GM21723 (cell line): ENCODE measurements around the gene GAD2.

Experiments
- ATAC-seq: cut with Tn5 transposase; IDR thresholded peaks from one replicate; pipeline ENCODE4 v1.9.1; 2021; ENCODE audit warnings: mild to moderate bottlenecking, moderate library complexity; ENCODE audit not compliant: unreplicated experiment

The GAD2 gene

GRCh38 chr10:26216585-26217395 lies at the start of gene GAD2:
Gene GAD2, plus strand, starts transcription at chr10:26216774. Its CDS starts 36 bp downstream, at chr10:26216810.
- ATAC-seq, result no peak

GRCh38 chr10:26169466-26169865 lies 47.1 kb upstream of the GAD2 start:
- ATAC-seq, result no peak

- no peak for ATAC-seq
Measured at GRCh38 chr10:26172131-26172530, 44.4 kb upstream of the GAD2 start.

- ATAC-seq, result no peak
Measured at GRCh38 chr10:26173837-26174236, 42.7 kb upstream of the GAD2 start.

- no peak for ATAC-seq
Measured at GRCh38 chr10:26177341-26177740, 39.2 kb upstream of the GAD2 start.

- no peak for ATAC-seq
Measured at GRCh38 chr10:26194275-26194674, 22.3 kb upstream of the GAD2 start.

- ATAC-seq, result no peak
Measured at GRCh38 chr10:26197248-26197647, 19.3 kb upstream of the GAD2 start.

GRCh38 chr10:26198119-26198518 lies 18.5 kb upstream of the GAD2 start:
- no peak for ATAC-seq

- ATAC-seq, result no peak
Measured at GRCh38 chr10:26199841-26200240, 16.7 kb upstream of the GAD2 start.

- no peak for ATAC-seq
Measured at GRCh38 chr10:26205223-26205622, 11.4 kb upstream of the GAD2 start.

GRCh38 chr10:26211781-26212444 lies 4.7 kb upstream of the GAD2 start:
- ATAC-seq, result no peak

GRCh38 chr10:26212511-26212910 lies 4.1 kb upstream of the GAD2 start:
- ATAC-seq, result no peak

GRCh38 chr10:26213157-26213800 lies 3.3 kb upstream of the GAD2 start:
- no peak for ATAC-seq

GRCh38 chr10:26214004-26214403 lies 2.6 kb upstream of the GAD2 start:
- no peak for ATAC-seq

GRCh38 chr10:26214551-26215395 lies 1.8 kb upstream of the GAD2 start:
- ATAC-seq, result no peak

- ATAC-seq, result no peak
Measured at GRCh38 chr10:26215396-26215934, 1.1 kb upstream of the GAD2 start.

- ATAC-seq, result no peak
Measured at GRCh38 chr10:26215935-26216584, 514 bp upstream of the GAD2 start.

GRCh38 chr10:26217396-26218086 lies 967 bp downstream of the GAD2 start:
- ATAC-seq, result no peak

- no peak for ATAC-seq
Measured at GRCh38 chr10:26219676-26220075, 3.1 kb downstream of the GAD2 start.

GRCh38 chr10:26220901-26221300 lies 4.3 kb downstream of the GAD2 start:
- ATAC-seq, result no peak
